Kidney tubule cell (primary cell): ENCODE measurements around the gene LRP8.
A peak's percentile ranks its signal among the peaks of the same experiment; 100 is the strongest.

Experiments used
- DNase-seq: peaks from one replicate; pipeline ENCODE4 v3.0.0-alpha.2; 2018; ENCODE audit warnings: low spot score

Gene LRP8

DNA sequence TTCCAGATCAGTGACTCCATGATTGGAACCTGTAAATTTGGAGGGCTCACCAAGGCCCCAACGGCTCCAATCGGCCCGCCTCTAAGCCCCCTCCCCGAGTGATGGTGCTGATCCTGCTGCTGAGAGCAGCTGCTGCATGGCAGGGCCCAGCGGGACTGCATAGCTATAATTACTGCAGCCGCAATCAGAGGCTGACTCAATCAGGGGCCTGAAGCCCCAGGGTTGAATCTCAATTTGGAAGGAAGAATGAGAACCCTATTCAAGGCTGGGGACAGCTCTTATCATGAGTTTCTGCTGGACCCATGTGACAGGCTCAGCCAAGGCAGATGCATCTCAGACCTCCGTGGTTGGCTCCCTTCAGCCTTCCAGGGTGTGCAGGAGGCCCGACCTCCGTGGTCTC lies 46.7 kb downstream of the LRP8 start:
- no peak for DNase-seq

DNA sequence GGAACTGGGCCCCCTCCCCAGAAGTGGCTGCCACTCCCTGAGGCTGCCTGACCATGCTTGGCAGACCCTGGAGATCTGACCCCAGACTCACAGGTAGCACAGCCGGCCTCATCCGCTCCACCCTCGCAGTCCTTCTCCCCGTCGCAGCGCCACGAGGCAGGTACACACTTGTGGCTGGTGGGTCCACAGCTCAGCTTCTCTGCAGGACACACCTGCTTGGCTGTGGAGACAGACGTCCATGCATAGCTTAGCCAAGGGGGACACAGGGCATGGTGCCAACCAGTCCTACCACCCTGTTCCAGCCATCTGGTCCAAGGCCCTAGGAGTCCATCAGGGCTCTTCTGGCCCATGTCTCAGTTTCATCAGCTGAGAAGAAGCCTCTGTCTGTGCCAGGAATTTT lies 47.4 kb downstream of the LRP8 start:
- DNase-seq = no peak

DNA sequence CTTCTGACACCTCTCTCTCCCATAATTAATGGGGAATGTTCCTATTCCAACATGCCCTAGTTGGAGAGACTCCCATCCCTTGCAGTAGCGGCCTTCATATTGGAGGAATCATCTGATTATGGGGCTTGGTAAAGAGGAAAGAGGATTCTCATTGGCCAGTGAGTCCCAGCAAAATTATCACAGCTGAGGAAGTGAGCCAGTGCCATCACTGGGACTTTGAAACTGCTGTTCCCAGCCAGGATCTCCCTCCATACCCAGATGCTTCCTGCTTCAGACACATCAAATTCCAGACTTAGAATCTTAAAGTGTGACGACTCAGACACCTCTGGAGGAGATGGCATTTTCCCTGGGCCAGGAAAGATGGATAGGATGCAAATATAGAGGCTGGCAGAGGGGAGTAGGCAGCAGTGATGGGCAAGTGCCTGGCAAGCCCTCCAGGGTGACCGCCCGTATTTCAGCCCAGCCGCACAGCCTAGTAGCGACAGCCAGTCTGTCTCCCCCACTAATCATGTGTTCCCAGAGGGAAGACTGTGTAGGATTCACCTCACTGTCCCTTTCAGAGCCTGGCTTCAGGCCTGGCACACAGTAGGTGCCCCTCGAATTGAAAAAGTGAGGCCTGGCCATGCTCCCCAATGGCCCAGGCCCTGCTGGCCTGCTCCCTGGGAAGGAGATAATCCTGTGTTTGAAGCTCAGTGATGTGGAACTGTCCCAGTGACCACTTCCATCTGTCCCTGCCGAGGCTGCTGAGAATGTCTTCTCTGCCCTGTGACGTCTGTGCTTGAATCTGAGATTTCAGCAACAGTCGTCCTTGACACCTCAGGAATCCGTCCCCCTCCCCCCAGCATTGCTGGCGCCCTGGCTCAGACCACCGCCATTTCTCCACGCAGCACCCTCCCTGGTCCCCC lies 48.3 kb downstream of the LRP8 start:
- DNase-seq = no peak

DNA sequence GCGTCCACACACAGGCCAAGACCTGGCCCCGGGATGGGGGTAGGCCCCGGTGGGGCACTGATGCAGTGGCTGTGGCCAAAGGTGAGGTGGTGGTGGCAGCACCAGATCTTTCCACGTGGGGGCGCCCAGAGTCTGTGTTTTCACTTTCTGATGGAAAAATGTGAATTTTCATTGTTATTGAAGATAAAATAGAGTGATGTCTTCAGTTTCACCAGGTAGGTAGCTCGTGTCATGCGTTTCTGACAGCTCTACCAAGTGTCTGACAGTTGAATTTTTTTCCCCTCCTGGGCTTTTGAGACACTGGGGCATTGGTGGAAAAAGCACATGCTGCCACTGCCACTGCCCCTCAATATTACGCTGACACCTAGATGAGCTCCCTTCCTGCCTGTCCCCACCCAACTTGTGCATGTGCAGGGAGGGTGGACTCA lies 49.6 kb downstream of the LRP8 start:
- peak; percentile 47 for DNase-seq

DNA sequence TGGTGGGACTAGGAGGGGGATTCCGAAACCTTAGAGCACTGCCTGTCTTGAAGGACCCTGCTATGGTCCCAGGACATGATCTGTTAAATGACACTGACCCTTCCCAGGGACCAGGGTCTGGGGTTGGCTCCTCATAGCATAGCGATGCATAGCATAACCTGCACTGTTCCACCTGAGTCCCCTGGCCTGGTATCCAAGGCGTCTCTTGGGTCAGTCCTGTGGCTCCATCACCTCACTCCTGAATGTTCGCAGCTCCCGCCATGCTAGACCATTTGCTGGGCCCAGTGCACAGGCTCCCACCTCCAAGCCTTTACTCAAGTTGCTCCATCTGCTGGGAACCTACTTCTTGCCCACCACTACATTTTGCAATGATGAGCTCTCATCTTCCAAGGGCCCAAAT lies 50.5 kb downstream of the LRP8 start:
- no peak for DNase-seq

DNA sequence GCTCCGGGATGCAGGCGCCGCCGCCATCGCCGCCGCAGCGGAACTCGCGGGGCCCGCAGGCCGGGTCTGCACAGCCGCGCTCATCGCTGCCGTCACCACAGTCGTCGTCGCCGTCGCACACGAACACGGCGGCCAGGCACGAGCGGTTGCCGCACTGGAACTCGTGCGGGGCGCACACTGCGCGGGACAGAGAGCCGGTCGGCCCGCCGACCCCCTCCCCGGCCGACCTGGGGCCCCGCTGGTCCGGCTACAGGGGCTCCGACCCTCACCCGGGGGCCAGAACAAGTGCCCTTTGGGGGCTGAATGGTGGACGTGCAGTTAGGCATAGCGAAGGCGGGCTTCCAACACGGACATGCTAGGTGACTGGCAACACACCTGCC lies 51.0 kb downstream of the LRP8 start:
- no peak for DNase-seq

DNA sequence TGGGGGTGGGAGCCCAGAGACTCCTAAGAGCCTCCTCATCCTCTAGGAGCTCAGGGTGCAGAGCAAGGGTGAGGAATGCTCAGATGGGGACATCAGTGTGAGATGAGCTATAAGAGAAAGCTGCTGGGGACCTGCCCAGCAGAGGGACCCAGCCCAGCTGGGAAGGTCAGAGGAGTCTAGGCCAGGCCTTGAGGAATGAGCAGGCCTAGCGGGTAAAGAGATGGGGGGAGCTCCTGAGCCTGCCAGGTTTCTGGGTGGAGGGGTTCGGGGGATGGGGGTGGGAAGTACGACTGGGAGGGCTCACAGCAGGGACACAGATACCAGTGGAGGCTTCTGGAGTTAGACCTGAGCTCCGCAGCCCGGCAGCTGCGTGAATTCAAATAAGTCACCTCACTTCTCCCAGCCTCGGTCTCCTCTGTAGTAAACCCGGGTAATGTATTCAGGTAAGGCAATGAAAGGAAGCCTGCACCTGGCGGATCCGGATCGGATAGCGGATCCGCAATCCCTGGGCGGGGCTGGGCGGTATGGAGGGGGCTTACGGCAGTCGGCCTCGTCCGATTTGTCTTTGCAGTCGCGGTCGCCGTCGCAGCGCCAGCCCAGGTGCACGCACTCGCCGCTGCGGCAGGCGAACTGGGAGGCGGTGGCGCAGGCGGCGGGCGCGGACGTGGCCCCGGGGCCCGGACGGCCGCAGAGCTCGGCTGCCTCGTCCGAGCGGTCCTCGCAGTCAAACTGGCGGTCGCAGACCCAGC lies 51.5 kb downstream of the LRP8 start:
- no peak for DNase-seq

DNA sequence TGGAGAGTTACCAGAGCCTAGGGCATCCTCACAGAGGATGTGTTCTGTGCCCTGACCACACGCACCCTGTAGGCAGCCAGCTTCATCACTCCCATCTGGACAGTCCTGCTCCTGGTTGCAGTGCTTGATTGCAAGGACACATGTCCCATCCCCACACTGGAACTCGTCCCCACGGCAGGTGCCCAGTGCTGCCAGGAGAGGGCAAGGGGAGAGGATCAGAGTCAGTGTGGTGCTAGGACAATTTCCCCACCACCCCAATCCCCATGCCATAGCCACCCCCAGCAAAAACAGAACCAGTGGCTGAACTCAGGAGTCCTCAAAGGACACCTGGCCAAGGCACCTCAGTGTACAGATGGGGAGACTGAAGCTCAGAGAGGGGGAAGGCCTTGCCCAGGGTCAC lies 52.3 kb downstream of the LRP8 start:
- no peak for DNase-seq

DNA sequence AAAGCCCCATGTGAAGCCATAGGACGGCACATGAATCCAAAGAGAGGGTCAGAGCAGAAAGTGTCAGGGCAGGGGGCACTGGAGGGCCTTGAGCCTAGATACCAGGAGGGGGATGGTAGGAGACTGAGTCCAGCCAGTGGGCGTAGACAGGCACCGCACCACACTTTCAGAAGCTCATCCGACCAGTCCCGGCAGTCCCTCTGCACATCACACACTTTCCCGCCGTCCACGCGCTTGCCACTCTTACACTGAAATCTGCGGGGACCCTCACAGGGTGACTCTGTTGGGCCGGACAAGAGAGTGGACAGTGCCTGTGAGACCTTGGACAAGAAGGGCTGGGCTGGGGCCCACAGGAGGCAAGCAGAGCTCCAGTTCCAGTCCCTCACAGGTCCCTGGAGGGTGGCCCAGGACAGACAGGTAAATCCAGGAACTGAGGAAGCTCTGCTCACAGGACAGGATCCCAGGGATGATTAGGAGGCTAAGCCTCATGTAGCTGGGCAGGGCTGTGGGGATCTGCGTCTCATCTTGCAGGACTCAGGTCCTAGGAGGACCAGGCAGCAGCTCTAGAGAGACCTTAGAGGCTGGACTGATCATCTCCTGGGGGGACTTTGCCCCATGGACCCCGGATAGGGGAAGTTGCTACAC lies 53.2 kb downstream of the LRP8 start:
- DNase-seq = no peak

DNA sequence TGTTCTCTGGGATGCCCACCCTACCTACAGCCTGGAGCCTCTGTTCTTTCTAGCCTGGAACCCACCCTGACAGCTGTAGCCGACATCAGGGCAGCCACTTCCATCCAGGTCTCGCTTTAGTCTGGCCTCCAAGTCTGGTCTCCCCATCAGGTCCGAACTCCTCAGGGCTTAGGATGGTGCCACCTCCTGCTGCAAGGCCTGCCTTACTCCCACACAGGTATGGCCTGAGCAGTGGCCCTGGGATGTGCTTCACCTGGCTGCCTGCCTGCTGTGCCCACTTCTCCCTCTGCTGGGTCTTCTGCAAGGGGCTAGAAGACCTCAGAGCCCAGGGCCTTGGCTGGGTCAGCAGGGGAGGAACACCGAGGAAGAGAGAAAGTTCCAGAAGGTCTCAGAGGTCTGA lies 53.8 kb downstream of the LRP8 start:
- DNase-seq = no peak

DNA sequence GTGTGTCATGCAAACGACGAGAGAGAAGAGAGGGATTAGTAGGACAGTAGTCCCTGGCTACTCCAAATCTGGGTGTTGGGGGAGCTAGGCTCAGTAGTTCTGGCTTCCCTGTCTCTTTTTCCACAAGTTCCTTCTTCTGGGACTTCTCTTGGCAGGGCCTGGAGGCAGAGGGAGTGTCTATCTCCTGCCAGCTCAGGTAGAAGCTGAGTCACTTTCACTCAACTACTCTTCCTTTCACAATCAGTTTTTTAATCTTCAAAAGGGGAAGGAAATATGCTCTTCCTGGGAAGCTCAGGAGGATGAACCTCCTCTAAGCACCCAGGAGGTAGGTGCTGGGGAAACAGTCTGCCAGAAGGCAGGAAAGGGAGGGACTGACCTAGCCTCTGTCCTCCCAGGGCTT lies 54.3 kb downstream of the LRP8 start:
- peak; percentile 48 for DNase-seq

DNA sequence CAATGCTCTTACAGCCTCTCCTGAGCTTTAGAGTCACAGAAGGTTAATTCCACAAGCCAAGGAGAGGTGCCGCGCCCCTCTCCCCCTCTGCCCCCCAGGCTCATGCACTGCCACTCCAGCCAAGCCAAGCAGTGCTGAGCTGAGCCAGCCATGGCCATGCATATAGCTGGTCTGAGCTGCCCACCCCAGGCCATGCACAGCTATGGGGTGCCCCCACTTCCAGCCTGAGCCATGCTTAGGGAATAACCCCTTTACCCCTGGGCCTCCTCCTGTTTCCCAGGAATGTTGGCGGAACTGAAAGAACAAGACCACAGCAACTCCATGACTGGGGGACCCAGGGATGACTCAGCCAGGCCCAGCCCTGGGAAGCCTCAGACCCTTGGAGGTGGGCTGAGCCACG lies 55.5 kb downstream of the LRP8 start:
- no peak for DNase-seq

DNA sequence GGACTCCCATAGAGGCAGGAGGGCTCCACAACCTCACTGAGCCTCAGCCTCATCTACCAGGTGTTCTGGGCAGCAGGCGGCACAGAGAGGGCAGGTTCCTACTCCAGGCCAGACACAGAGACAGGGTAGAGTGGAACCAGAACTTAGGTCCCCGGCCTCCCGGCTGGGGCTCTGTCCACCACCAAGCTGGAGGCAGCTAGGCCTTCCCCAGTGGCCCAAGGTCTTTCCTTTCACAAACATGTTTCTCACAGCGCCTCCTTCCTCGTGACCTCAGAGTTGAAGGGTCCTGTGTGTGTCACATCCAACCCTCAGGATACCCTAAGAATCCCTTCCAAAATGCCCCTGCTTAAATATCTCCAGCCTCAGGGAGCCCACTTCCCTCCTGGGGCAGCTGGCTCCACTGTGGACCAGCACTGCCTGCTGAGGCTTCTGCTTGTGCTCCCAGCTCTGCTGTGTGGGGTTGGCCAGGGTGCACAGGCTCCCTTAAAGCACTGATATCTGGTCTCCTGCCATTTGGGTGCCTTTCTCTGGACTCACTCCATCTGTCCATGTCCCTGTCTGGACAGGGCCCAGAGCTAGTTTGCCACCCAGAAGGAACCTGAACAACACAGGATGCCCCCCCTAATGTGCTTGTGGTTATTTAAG lies 56.3 kb downstream of the LRP8 start:
- DNase-seq = no peak

DNA sequence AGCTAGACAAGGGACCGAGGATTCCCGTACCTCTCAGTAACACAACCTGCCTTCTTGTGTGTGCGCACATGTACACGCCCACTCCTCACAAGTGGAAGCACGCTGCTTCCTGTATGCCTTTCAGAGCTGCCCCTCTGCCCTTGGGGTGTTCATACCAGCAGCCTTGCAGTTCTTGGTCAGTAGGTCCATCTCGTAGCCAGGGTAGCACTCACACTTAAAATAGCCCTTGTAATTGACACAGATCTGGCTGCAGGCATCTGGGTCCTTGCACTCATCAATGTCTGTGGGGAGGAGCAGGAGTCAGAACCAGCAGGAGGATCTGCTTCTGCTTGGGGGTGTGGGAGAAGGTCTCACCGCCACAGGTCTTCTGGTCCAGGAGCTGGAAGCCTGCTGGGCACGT lies 57.0 kb downstream of the LRP8 start:
- DNase-seq = no peak

DNA sequence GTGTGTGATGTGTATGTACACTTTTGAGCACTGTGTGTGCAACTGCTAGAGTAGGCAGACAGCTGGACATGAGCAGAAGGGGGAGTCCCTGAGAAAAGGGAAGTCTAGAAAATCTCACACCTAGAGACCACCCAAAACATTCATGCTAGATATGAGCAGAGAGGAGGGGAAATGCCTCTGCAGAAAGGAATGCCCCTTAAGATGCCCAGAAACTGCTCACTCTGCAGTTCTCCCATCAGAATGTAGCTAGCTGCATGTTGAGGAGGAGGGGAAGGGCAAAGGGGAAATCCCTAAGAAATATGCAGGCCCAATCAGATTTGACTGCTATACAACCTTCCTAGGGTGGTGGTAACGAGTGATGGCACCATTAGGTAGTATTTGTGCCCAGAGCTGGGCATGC lies 57.8 kb downstream of the LRP8 start:
- no peak for DNase-seq

DNA sequence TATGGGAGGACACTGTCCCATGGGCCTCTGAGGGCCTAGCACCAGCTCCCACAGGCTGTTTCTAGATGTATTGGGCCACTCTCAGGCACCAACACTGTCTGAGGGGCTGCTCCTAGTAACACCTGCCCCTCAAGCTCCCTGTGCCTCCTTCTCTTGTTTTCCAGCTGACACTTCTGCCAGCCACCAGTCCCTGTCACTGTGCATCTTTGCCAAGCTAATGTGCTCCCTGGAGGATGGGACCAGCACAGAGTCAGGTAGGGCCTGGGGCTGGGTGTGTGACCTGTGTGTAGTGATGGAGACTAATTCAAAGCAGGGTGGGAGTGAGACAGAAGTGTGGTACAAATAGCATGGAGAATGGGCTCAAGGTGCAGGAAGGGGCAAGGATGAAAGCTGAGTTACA lies 60.1 kb downstream of the LRP8 start:
- no peak for DNase-seq

DNA sequence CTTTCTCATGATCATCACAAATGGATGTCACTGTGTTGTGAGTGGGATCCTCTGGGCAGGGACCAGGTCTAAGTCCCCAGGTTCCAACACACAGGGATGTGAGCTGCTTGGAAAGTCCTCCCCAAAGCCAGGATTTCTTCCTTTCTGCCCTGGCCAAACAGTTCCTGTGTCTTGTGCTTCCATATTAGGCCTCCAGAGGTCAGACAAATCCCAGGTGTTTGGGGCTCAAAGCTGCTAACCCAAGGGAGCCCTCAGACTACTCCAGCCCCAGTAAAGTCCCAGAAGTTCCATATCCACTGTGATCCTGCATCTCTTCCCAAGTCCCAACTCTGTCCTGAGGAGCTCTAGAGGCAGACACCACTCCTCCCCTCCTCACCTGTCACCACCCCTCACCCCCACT lies 61.8 kb downstream of the LRP8 start:
- peak; percentile 16 for DNase-seq

DNA sequence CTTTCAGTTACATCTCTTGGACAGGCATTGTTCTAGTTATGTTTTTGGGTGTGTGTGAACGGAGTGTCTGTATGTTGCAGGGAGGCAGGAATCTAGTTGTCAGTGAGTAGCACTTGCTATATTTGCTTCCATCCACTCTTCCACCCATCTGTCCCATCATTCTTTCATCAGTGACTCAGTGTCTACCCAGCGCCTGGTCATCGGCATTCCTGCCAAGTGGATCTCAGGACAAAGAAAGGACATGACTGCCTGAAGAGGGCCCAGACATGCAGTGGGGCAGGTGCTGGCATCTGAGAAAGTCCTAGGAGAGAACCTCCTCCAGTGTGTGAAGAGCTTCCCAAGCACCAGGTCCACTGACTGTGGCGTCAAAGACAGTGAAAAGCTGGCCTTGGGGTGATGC lies 62.3 kb downstream of the LRP8 start:
- DNase-seq = no peak

DNA sequence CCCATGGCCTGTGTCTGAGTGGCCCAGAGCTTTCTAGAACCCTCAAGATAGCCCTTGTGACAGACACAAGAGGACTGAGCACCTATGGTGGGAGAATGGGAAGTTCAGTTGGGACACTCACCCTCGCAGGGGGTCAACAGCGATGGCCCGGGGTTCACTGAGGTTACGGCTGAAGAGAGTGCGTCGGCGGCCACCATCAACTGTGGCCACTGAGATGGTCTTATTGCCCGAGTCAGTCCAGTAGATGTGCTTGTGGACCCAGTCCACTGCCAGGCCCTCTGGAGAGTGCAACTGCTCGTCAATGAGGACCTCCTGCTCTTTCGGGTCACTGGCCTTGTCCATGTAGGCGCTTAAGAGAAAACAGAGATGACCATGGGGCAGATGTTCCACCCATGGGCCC lies 63.8 kb downstream of the LRP8 start:
- no peak for DNase-seq

DNA sequence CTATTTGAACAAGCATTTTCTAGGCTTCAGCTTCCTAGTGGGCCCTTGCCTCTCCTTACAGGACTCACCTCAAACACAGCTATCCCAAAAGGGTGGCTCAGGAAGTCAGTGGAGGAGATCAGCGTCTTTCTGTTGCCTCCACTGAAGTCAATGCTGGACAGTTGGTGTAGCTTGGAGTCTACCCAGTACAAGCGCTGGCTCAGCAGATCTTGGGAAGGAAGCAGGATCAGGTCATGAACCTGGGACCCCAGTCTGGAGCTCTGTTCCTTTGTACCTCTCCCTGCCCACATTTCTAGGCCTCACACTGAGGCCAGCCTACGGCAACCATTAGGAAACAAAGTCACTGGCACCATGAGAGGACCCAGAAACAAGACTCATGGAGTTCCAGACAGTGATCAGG lies 65.9 kb downstream of the LRP8 start:
- no peak for DNase-seq

DNA sequence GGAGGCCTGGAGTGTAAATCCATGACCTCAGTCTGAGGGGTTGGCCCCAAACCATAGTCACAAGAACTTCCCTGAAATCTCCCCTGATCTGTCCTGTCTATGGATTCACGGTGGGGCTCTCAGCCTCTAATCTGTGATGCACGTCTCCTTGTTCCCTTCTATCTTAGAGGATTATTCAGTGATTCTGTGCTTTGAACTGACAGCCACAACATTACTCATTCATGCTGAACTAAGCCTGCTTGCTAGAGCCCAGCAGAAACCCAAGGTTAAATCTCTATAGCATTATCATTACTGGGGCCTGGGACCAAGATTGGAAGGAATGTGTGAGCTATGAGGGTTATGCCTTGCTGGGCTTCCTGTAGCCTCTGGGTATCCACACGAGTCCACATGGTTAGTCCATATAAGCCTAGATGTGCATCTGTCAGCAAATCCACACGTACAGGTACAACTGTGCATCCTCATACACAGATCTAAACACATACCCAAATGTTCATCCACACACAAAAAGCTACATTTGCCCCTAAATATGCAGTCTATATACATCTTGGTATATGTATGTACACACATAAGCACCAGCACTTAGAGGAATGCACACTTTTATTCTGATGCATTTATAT lies 67.1 kb downstream of the LRP8 start:
- DNase-seq = no peak

DNA sequence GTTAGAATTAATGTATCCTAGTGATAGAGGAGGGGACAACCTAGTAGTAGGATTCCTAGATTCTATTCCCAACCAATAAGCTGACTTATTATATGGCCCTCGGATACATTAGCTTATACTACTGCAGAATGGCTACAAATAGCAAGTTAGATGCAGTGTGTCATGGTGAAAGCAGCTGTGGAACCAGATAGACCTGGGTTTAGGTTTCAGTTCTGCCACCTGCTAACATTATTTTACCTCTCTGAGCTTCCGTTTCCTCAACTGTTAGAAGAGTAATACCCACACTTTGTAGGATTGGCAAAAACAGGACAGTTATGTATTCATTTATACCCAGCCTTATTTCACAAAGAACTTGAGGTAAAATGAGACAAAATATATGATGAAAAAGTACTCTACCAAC lies 67.9 kb downstream of the LRP8 start:
- no peak for DNase-seq
